ENCODE results near the gene GPATCH3.

DNA sequence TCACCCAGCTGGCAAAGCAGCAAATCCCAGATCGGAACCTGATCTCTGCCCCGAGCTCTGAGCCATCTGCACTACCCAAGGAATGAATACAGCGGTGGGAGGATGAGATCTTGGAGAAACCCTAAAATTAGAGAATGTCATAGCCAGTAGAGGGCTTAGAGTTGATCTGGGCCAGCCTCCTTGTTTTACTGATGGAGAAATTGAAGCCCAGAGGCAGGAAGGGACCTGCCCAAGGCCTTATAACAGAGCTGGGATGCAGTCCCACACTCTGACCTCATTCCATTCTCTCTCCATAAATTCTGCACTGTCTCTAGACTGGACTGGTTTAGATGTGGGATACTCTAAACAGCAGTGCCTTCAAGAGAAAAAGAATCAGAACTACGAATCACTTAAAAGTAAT, 42.1 kb downstream of the GPATCH3 start:
- TF ChIP-seq, protein P1, sequence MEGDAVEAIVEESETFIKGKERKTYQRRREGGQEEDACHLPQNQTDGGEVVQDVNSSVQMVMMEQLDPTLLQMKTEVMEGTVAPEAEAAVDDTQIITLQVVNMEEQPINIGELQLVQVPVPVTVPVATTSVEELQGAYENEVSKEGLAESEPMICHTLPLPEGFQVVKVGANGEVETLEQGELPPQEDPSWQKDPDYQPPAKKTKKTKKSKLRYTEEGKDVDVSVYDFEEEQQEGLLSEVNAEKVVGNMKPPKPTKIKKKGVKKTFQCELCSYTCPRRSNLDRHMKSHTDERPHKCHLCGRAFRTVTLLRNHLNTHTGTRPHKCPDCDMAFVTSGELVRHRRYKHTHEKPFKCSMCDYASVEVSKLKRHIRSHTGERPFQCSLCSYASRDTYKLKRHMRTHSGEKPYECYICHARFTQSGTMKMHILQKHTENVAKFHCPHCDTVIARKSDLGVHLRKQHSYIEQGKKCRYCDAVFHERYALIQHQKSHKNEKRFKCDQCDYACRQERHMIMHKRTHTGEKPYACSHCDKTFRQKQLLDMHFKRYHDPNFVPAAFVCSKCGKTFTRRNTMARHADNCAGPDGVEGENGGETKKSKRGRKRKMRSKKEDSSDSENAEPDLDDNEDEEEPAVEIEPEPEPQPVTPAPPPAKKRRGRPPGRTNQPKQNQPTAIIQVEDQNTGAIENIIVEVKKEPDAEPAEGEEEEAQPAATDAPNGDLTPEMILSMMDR (IDR thresholded peaks at IDR 0.05; ENCODE audit: extremely low read depth in 1 of 2, insufficient read depth in 1 of 2, low read depth in 1 of 2, low read length in 2 of 2) = no peak
- TF ChIP-seq POLR2A (IDR thresholded peaks at IDR 0.05; ENCODE audit: low read depth, low read length) (no peak), MAX (IDR thresholded peaks at IDR 0.05; ENCODE audit: insufficient read depth, insufficient read length) (no peak), EZH2 (IDR thresholded peaks at IDR 0.05; ENCODE audit: borderline replicate concordance, low read depth, low read length, severe bottlenecking) (no peak), POLR2AphosphoS5 (IDR thresholded peaks at IDR 0.05; ENCODE audit: insufficient read depth, low read depth, low read length) (no peak)

All from endothelial cell of umbilical vein (primary cell).